NCI-H1417 treated with DMSO at 0.1 percent for 48 hours (cell line): ENCODE data around the gene KANSL1.
"Not testable (repeated sequence)": the region's sequence is repeated elsewhere in the genome, so short reads cannot be mapped to it uniquely, and the experiment has no call there.

Source experiments
- DNase-seq: peaks from one replicate; lab custom pipeline; 2025; lab: John Stamatoyannopoulos, UW

KANSL1 gene, protein sequence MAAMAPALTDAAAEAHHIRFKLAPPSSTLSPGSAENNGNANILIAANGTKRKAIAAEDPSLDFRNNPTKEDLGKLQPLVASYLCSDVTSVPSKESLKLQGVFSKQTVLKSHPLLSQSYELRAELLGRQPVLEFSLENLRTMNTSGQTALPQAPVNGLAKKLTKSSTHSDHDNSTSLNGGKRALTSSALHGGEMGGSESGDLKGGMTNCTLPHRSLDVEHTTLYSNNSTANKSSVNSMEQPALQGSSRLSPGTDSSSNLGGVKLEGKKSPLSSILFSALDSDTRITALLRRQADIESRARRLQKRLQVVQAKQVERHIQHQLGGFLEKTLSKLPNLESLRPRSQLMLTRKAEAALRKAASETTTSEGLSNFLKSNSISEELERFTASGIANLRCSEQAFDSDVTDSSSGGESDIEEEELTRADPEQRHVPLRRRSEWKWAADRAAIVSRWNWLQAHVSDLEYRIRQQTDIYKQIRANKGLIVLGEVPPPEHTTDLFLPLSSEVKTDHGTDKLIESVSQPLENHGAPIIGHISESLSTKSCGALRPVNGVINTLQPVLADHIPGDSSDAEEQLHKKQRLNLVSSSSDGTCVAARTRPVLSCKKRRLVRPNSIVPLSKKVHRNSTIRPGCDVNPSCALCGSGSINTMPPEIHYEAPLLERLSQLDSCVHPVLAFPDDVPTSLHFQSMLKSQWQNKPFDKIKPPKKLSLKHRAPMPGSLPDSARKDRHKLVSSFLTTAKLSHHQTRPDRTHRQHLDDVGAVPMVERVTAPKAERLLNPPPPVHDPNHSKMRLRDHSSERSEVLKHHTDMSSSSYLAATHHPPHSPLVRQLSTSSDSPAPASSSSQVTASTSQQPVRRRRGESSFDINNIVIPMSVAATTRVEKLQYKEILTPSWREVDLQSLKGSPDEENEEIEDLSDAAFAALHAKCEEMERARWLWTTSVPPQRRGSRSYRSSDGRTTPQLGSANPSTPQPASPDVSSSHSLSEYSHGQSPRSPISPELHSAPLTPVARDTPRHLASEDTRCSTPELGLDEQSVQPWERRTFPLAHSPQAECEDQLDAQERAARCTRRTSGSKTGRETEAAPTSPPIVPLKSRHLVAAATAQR (N-terminal part only)

DNA sequence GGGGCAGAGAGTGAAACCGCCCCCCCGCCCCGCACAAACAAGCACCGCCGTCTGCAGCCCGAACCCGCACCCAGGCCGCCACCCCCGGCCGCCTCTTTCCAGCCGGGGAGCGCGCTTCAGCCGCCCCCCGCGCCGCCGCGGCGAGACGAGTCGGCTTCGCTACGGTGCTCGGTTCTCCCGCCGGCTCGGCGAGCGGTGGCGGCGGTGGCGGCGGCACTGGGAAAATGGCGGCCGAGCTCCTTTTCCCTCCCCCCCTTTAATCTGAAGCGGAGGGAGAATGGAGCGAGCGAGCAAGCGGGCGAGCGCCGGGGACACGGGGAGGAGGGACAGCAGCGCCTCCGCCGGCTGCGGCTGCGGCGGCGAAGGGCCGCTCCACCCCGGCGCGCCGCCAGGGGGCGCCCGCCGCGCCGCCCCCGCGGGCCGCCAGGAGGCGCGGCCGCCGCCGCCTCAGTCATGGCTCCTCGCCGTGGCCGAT lies at the start of gene KANSL1:
KANSL1 (minus strand) TSS at position 279 of the 475 bp plus-strand sequence. CDS start 21,286 bp downstream, outside the sequence.
- DNase-seq: peak; percentile 54

DNA sequence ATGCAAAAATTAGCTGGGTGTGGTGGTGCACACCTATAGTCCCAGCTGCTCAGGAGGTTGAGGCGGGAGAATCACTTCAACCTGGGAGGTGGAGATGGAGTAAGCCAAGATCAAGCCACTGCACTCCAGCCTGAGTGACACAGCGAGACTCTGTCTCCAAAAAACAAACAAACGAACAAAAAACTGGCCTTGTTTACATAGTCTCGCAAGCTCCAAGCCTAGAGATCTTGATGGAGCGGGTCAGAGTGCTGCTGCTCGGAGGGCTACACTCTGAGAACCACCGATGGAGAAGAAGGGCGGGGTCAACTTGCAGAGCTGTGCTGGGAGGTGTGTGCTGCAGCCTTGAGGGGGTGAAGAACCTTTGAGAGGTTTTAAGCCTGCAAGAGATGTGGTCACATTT lies 38.1 kb upstream of the KANSL1 start:
- DNase-seq: not testable (repeated sequence)

GRCh38 chr17:46225274-46225794 lies 32.1 kb upstream of the KANSL1 start:
- DNase-seq: peak; percentile 47

GRCh38 chr17:46224864-46225263 lies 31.6 kb upstream of the KANSL1 start:
- DNase-seq: not testable (repeated sequence)

DNA sequence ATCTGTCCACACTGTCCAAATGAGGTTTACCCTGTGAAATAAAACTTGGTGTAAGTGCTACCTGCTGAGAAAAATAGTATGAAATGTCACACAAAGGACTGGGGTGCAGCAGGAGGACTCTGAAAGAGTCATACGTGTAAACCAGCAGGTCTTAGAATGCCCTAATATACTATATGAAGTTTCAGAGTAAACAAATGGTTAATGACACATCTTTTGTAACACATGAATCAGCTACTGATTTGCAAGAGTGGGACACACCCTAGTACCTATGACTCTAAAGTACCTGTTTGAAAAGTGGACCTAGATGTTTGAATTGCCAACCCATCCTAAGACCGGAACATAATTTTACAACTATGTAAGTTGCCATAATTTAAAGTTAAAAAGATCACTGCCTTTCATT lies 29.8 kb upstream of the KANSL1 start:
- DNase-seq: not testable (repeated sequence)

DNA sequence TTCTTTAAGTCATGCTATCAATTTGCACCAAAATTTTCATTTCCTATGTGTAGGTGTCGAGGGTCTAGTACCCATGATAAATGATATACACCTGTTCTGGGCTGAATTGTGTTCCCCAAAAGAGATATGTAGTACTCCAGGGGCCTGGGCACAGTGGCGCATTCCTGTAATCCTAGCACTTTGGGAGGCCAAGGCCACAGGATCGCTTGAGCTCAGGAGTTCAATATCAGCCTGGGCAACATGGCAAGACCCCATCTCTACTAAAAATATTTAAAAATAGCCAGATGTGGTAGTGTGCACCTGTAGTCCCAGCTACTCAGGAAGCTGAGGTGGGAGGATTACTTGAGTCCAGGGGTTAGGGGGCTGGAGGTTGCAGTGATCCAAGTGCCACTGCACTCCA lies 23.5 kb upstream of the KANSL1 start:
- DNase-seq: no peak

DNA sequence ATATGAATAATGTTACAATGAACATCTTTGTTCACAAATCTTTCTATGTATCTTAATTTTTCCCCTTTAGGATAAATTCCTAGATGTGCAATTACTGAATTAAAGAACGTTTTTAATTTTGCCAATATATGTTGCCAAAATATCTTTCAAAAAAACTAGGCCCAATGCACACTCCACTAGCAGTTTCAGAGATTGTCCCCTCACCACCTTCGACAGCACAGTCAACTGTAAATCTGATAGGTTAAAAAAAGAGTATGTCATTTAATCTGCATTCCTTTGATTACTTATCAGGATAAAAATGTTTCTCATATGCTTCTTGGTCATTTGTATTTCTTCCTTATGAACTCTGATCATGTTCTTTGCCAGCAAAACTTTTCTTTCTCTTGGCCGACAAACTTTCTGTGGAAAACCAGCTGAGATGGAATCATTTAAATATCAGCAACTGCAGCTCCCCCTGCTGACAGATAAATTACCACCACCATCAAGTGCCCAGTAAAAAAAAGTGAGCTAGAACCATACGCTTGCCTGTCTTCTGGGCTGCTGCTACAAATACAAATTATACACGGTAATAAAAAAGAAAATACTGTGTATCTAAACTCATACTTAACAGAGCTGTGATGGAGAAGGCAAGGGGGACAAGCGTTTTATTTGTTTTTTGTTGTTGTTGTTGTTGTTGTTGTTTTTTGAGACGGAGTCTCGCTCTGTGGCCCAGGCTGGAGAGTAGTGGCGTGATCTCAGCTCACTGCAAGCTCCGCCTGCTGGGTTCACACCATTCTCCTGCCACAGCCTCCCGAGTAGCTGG lies 19.6 kb upstream of the KANSL1 start:
- no peak for DNase-seq

DNA sequence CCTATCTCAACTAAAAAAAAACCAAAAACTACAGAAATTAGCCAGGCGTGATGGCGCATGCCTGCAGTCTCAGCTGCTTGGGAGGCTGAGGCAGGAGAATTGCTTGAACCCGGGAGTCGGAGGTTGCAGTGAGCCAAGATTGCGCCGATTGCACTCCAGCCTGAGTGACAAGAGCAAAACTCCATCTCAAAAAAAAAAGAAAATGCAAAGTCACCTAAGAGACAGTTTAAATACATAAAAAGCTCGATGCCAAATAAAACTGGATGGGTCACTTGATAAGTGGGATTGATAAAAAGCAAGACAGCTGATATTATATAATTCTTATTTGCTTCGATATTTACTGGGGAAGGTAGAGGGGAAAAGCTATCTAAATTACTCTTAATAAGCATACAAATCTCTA lies 15.8 kb upstream of the KANSL1 start:
- no peak for DNase-seq

- no peak for DNase-seq
These were observed 12.7 kb upstream of the KANSL1 start for GRCh38 chr17:46205975-46206374.

DNA sequence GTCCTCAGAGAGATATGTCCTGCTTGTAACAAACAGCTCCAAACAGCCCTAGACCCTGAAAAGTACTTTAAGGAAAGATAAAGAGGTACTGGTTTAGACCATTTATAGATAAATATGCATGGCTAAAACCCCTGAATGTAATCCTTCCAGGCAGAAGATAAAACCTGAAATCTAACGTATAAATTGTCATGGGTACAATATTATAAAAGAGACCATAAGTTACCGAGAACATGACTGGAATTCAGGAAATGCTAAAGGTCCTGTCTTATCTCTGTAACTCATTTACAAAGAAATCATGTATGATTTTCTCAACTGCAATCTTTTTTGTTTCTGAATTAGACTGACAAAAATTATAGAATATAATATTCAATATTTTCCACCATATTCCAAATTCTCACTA lies 9.2 kb upstream of the KANSL1 start:
- DNase-seq: no peak

GRCh38 chr17:46201491-46201890 lies 8.3 kb upstream of the KANSL1 start:
- DNase-seq: no peak

- DNase-seq: no peak
These were observed 7.0 kb upstream of the KANSL1 start for GRCh38 chr17:46200197-46200596.

DNA sequence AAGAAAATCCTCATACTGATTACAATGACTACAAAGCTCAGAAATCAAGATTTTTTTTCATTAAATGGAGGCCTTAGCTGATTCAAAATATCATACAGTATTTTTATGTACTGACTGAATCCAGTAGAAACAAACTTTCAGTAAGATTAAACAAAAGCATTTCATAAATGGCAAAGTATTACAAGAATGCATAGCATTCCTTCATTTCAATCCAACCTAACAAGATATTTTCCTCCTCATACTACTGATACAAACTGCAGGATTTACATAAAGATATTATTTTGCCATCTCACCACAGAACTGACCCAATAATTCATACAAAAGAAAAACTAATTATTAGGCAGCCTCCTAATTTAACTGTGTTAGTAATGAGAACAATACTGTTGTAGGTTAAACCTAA lies 6.2 kb upstream of the KANSL1 start:
- no peak for DNase-seq

GRCh38 chr17:46198233-46198632 lies 5.0 kb upstream of the KANSL1 start:
- no peak for DNase-seq

- DNase-seq: no peak
These were observed 4.3 kb upstream of the KANSL1 start for GRCh38 chr17:46197530-46197929.

- no peak for DNase-seq
These were observed 2.9 kb upstream of the KANSL1 start for GRCh38 chr17:46195939-46196716.

GRCh38 chr17:46195217-46195855 lies 2.1 kb upstream of the KANSL1 start:
- DNase-seq: no peak

- no peak for DNase-seq
These were observed 1.4 kb upstream of the KANSL1 start for GRCh38 chr17:46194393-46195216.
